GM21447 (cell line): ENCODE data around the gene DNAJB1.
"Not testable (repeated sequence)": the region's sequence is repeated elsewhere in the genome, so short reads cannot be mapped to it uniquely, and the experiment has no call there.

Experiments
- ATAC-seq: cut with Tn5 transposase; IDR thresholded peaks from one replicate; pipeline ENCODE4 v1.9.1; 2021; ENCODE audit not compliant: unreplicated experiment

The DNAJB1 gene

GRCh38 chr19:14517840-14518505 is at the start of gene DNAJB1:
TSS of gene DNAJB1 (minus strand) at chr19:14518397. CDS start at chr19:14518349, 48 bp downstream.
- ATAC-seq = peak; percentile 49

- no peak for ATAC-seq
These were observed 48.9 kb upstream of the DNAJB1 start for GRCh38 chr19:14567079-14567478.

- ATAC-seq = no peak
These were observed 48.5 kb upstream of the DNAJB1 start for GRCh38 chr19:14566712-14567077.

GRCh38 chr19:14565765-14566711 is 47.8 kb upstream of the DNAJB1 start:
- ATAC-seq = no peak

- no peak for ATAC-seq
These were observed 47.1 kb upstream of the DNAJB1 start for GRCh38 chr19:14565298-14565679.

GRCh38 chr19:14564652-14565297 is 46.6 kb upstream of the DNAJB1 start:
- ATAC-seq = not testable (repeated sequence)

GRCh38 chr19:14563989-14564651 is 45.9 kb upstream of the DNAJB1 start:
- no peak for ATAC-seq

GRCh38 chr19:14563590-14563926 is 45.4 kb upstream of the DNAJB1 start:
- ATAC-seq = no peak

- no peak for ATAC-seq
These were observed 44.7 kb upstream of the DNAJB1 start for GRCh38 chr19:14562660-14563589.

GRCh38 chr19:14561847-14562351 is 43.7 kb upstream of the DNAJB1 start:
- ATAC-seq = no peak

- no peak for ATAC-seq
These were observed 43.1 kb upstream of the DNAJB1 start for GRCh38 chr19:14561249-14561648.

GRCh38 chr19:14560776-14561108 is 42.5 kb upstream of the DNAJB1 start:
- no peak for ATAC-seq

- ATAC-seq = no peak
These were observed 41.9 kb upstream of the DNAJB1 start for GRCh38 chr19:14559916-14560775.

GRCh38 chr19:14558370-14559066 is 40.3 kb upstream of the DNAJB1 start:
- no peak for ATAC-seq

- ATAC-seq = peak; percentile 39
These were observed 38.5 kb upstream of the DNAJB1 start for GRCh38 chr19:14556662-14557188.

- no peak for ATAC-seq
These were observed 37.9 kb upstream of the DNAJB1 start for GRCh38 chr19:14555918-14556661.

GRCh38 chr19:14554382-14554812 is 36.2 kb upstream of the DNAJB1 start:
- ATAC-seq = no peak

GRCh38 chr19:14553939-14554243 is 35.7 kb upstream of the DNAJB1 start:
- ATAC-seq = no peak
